HCT116 (cell line): ENCODE data around the gene DPP4. TPM values are rescaled to one million over a fixed set of nuclear protein-coding genes. Genes with fewer than 3 reads are reported as not detected.

Experiments used
- ATAC-seq: fragments of 200-7000 bp; cut with Tn5 transposase; 2 replicates; pipeline ENCODE4 v1.9.1; 2020; ENCODE audit warnings: mild to moderate bottlenecking, moderate library complexity
- BruUV-seq: library from RNA; stranded (reverse); fragments of 400-500 nt; replicated peaks from 2 replicates; lab custom pipeline; 2021; lab: Mats Ljungman, UMichigan
- CTCF ChIA-PET: fragments of 300-600 bp; sonication (Branson Sonifier 250); formaldehyde crosslinking; loops from one replicate; lab custom pipeline; 2021; ENCODE audit warnings: antibody characterized with exemption; lab: Charles Lee
- POLR2A ChIA-PET: fragments of 300-600, 350-600 bp; sonication (Branson Sonifier 250); formaldehyde crosslinking; loops from one replicate; lab custom pipeline; 2021; ENCODE audit warnings: antibody characterized with exemption; lab: Charles Lee
- RAD21 ChIA-PET, 2 experiments: fragments of 300-600 bp; sonication (Branson Sonifier 250); formaldehyde crosslinking; loops; one replicate each; lab custom pipeline; 2023; ENCODE audit warnings: low total read pairs in 2 of 2; ENCODE audit not compliant: uncharacterized antibody in 2 of 2, unreplicated experiment in 2 of 2, low non-redundant PET in 1 of 2; lab: Charles Lee
- DNase-seq: peaks from one replicate; pipeline ENCODE4 v3.0.0-alpha.2; 2010; ENCODE audit warnings: low read depth, low spot score
- H2AFZ ChIP-seq: fragments of 200-600 bp; shearing (Covaris generic), sonication (generic); 2 replicates; pipeline ENCODE4 v1.6.1; 2017; ENCODE audit warnings: low read depth, mixed run types, mixed read lengths, antibody characterized with exemption, low read length; ENCODE audit not compliant: poor library complexity, severe bottlenecking
- H3K27ac ChIP-seq: 2 replicates; pipeline ENCODE4 v1.5.1; 2012; ENCODE audit warnings: low read depth, low read length
- H3K27me3 ChIP-seq: fragments of 200-600 bp; sonication (generic); 2 replicates; pipeline ENCODE4 v1.6.1; 2016; ENCODE audit warnings: mixed run types, low read length, mixed read lengths; ENCODE audit not compliant: insufficient read depth
- H3K36me3 ChIP-seq, 2 experiments: fragments of 200-500 bp in 1 of 2; fragments of 200-600 bp in 1 of 2; sonication (Bioruptor generic) in 1 of 2; sonication (generic) in 1 of 2; 2 replicates each; pipeline versions ENCODE4 v1.5.1 to v1.6.1; 2014 to 2016; ENCODE audit warnings: low read length in 2 of 2, inconsistent platforms in 1 of 2, mixed read lengths in 1 of 2, mixed run types in 1 of 2; ENCODE audit not compliant: insufficient read depth in 2 of 2, control insufficient read depth in 1 of 2
- H3K4me1 ChIP-seq, 2 experiments: fragments of 200-600 bp in 1 of 2; sonication (generic) in 1 of 2; 2 replicates each; pipeline versions ENCODE4 v1.5.1 to v1.6.1; 2012 to 2017; ENCODE audit warnings: low read length in 2 of 2, inconsistent platforms in 1 of 2, mild to moderate bottlenecking in 1 of 2, mixed read lengths in 1 of 2, mixed run types in 1 of 2, moderate library complexity in 1 of 2; ENCODE audit not compliant: insufficient read depth in 2 of 2, control insufficient read depth in 1 of 2
- H3K4me2 ChIP-seq: fragments of 200-600 bp; sonication (generic); 2 replicates; pipeline ENCODE4 v1.6.1; 2017; ENCODE audit warnings: mixed run types, low read length, mixed read lengths
- H3K4me3 ChIP-seq, 2 experiments: fragments of 200-600 bp in 1 of 2; sonication (generic) in 1 of 2; replicated peaks in 1 of 2; 2 replicates each; pipeline ENCODE4 v1.5.1; 2011 to 2016; ENCODE audit warnings: low read length in 2 of 2, control low read depth in 1 of 2, low read depth in 1 of 2, mild to moderate bottlenecking in 1 of 2, mixed read lengths in 1 of 2, mixed run types in 1 of 2
- H3K79me2 ChIP-seq: fragments of 200-600 bp; sonication (generic); 2 replicates; pipeline ENCODE4 v1.6.1; 2017; ENCODE audit warnings: mild to moderate bottlenecking, mixed run types, low read length, moderate library complexity, mixed read lengths; ENCODE audit not compliant: insufficient read depth
- H3K9ac ChIP-seq: fragments of 200-600 bp; sonication (generic); 2 replicates; pipeline ENCODE4 v1.6.1; 2016; ENCODE audit warnings: low read length, mixed read lengths
- H3K9me2 ChIP-seq: fragments of 200-600 bp; sonication (generic), shearing (Covaris generic); 2 replicates; pipeline ENCODE4 v1.6.1; 2017; ENCODE audit warnings: mixed run types, mild to moderate bottlenecking, moderate library complexity; ENCODE audit not compliant: insufficient read depth
- H3K9me3 ChIP-seq, 2 experiments: fragments of 200-500 bp in 1 of 2; fragments of 200-600 bp in 1 of 2; sonication (Bioruptor generic) in 1 of 2; sonication (generic) in 1 of 2; 2 replicates each; pipeline ENCODE4 v1.6.1; 2014 to 2017; ENCODE audit warnings: low read length in 2 of 2, mixed read lengths in 2 of 2, inconsistent platforms in 1 of 2, low read depth in 1 of 2, mild to moderate bottlenecking in 1 of 2, mixed run types in 1 of 2, moderate library complexity in 1 of 2; ENCODE audit not compliant: control insufficient read depth in 1 of 2, insufficient read depth in 1 of 2
- H4K20me1 ChIP-seq: fragments of 200-600 bp; sonication (generic), shearing (Covaris generic); 2 replicates; pipeline ENCODE4 v1.6.1; 2017; ENCODE audit warnings: mixed run types, mild to moderate bottlenecking, moderate library complexity; ENCODE audit not compliant: insufficient read depth
- CBX3 ChIP-seq: IDR thresholded peaks from 2 replicates; pipeline ENCODE4 v1.6.1; 2012; ENCODE audit warnings: low read depth
- EZH2 ChIP-seq: fragments of 200-600 bp; sonication (generic); IDR thresholded peaks from 2 replicates; pipeline ENCODE4 v1.6.1; 2017; ENCODE audit warnings: antibody characterized with exemption, mixed run types
- EZH2phosphoT487 ChIP-seq: fragments of 200-600 bp; IDR thresholded peaks from 2 replicates; pipeline ENCODE4 v1.6.1; 2018; ENCODE audit warnings: antibody characterized with exemption, borderline replicate concordance
- FOSL1 ChIP-seq: IDR thresholded peaks from 2 replicates; pipeline ENCODE4 v1.6.1; 2012; ENCODE audit warnings: low read depth
- MAX ChIP-seq: IDR thresholded peaks from 2 replicates; pipeline ENCODE4 v1.6.1; 2012
- SP1 ChIP-seq: IDR thresholded peaks from 2 replicates; pipeline ENCODE4 v1.6.1; 2012; ENCODE audit warnings: low read depth
- YY1 ChIP-seq: IDR thresholded peaks from 2 replicates; pipeline ENCODE4 v1.6.1; 2011; ENCODE audit warnings: low read length, low read depth, moderate library complexity, mild to moderate bottlenecking; ENCODE audit not compliant: insufficient replicate concordance; ENCODE audit errors: extremely low read depth
- ZFX ChIP-seq: fragments of 450-650 bp; IDR thresholded peaks from 2 replicates; pipeline ENCODE4 v1.6.1; 2017
- intact Hi-C: fragments of 100-400 bp; cut with micrococcal nuclease; formaldehyde crosslinking; loops from 2 replicates; pipeline ENCODE4 v1.10.0; 2022
- total RNA-seq: library from RNA; stranded (reverse); gene quantifications from one replicate; pipeline ENCODE4 v1.2.1, GENCODE V29; 2021; ENCODE audit not compliant: unreplicated experiment
- TF ChIP-seq, protein P1 (sequence below): IDR thresholded peaks from 2 replicates; pipeline ENCODE4 v1.6.1; 2012
- TF ChIP-seq, protein P2 (sequence below): IDR thresholded peaks from 2 replicates; pipeline ENCODE4 v1.6.1; 2011; ENCODE audit warnings: mild to moderate bottlenecking, low read length, moderate library complexity; ENCODE audit not compliant: insufficient replicate concordance; ENCODE audit errors: extremely low read depth

Gene DPP4
- total RNA-seq, 1 experiment from 2014 or later, result 3.6 TPM

DNA sequence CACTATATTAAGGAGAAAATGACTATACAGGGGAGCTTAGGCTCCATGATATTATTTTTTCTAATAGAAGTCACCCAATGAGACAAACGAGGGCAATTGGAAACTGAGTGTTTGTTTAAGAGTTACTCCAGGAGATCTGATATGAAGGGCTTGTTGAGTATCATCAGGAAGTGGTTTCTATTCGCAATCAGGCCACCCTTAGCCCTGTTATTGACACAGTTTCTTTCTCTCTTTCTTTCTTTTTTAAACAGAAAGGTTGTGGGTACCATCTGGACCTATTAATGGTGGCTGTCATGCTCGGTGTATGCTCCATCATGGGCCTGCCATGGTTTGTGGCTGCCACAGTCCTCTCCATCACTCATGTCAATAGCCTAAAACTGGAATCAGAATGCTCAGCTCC, 117.3 kb downstream of the DPP4 start:
- no peaks in the 10 kb centered on the region for H3K27me3 ChIP-seq
- no peaks in the 10 kb centered on the region for H3K9me3 ChIP-seq
- no peak overlapping the region for H2AFZ ChIP-seq
- no peaks in the 10 kb centered on the region for H3K79me2 ChIP-seq
- RAD21 ChIA-PET, result no interaction called here
- ATAC-seq, result no peak
- no peaks in the 10 kb centered on the region for H4K20me1 ChIP-seq
- no peak overlapping the region for H3K4me2 ChIP-seq
- no TSS peak for BruUV-seq
- CTCF ChIA-PET, result no interaction called here
- H3K9me2 ChIP-seq, result no peaks in the 10 kb centered on the region
- H3K9ac ChIP-seq, result no peak overlapping the region
- POLR2A ChIA-PET, result no interaction called here
- no peak overlapping the region for H3K4me3 ChIP-seq
- no peaks in the 10 kb centered on the region for H3K36me3 ChIP-seq
- intact Hi-C loops, result loop anchor here (10.0 kb wide), 1 partner anchor 682 kb away; no protein-coding TSS in a partner anchor
- H3K4me1 ChIP-seq, result no peaks in the 10 kb centered on the region
- no peak overlapping the region for H3K27ac ChIP-seq
- TF ChIP-seq FOSL1 (no peak), SP1 (no peak), EZH2 (no peak), ZFX (no peak), MAX (no peak), EZH2phosphoT487 (no peak), CBX3 (no peak), YY1 (no peak)
- TF ChIP-seq, protein P1, sequence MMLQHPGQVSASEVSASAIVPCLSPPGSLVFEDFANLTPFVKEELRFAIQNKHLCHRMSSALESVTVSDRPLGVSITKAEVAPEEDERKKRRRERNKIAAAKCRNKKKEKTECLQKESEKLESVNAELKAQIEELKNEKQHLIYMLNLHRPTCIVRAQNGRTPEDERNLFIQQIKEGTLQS, result no peak
- TF ChIP-seq, protein P2, sequence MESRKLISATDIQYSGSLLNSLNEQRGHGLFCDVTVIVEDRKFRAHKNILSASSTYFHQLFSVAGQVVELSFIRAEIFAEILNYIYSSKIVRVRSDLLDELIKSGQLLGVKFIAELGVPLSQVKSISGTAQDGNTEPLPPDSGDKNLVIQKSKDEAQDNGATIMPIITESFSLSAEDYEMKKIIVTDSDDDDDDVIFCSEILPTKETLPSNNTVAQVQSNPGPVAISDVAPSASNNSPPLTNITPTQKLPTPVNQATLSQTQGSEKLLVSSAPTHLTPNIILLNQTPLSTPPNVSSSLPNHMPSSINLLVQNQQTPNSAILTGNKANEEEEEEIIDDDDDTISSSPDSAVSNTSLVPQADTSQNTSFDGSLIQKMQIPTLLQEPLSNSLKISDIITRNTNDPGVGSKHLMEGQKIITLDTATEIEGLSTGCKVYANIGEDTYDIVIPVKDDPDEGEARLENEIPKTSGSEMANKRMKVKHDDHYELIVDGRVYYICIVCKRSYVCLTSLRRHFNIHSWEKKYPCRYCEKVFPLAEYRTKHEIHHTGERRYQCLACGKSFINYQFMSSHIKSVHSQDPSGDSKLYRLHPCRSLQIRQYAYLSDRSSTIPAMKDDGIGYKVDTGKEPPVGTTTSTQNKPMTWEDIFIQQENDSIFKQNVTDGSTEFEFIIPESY, result no peak
- TF ChIP-seq, all 23 proteins: peak for 0
- no peak for DNase-seq
